Uterus (tissue), 4 donors: ENCODE results near the gene PNMA8A. TPM values are rescaled to one million over a fixed set of nuclear protein-coding genes. Genes with fewer than 3 reads are reported as not detected.

ENCODE experiments used
- DNase-seq, 2 donors: peaks; one replicate each; pipeline ENCODE4 v3.0.0-alpha.2; 2019 to 2020
- H3K27ac ChIP-seq, 2 donors: fragments of 200-600 bp; sonication (generic); 1 replicate in 1 of 2; 2 replicates in 1 of 2; pipeline ENCODE4 v1.5.1; 2016 to 2018
- H3K27me3 ChIP-seq, 2 donors: fragments of 200-600 bp; sonication (generic); one replicate each; pipeline ENCODE4 v1.5.1; 2018 to 2019; ENCODE audit warnings: control low read depth in 1 of 2
- H3K36me3 ChIP-seq, 2 donors: fragments of 200-600 bp; sonication (generic); one replicate each; pipeline ENCODE4 v1.5.1; 2019; ENCODE audit warnings: control low read depth in 1 of 2
- H3K4me1 ChIP-seq, 2 donors: fragments of 200-600 bp; sonication (generic); one replicate each; pipeline ENCODE4 v1.5.1; 2018 to 2019; ENCODE audit warnings: control low read depth in 1 of 2
- H3K4me3 ChIP-seq, 2 donors: fragments of 200-600 bp; sonication (generic); 1 replicate in 1 of 2; 2 replicates in 1 of 2; pipeline ENCODE4 v1.5.1; 2018 to 2019; ENCODE audit warnings: mild to moderate bottlenecking in 1 of 2
- H3K9me3 ChIP-seq, 2 donors: fragments of 200-600 bp; sonication (generic); one replicate each; pipeline ENCODE4 v1.5.1; 2019; ENCODE audit warnings: control low read depth in 1 of 2
- CTCF ChIP-seq, 4 experiments: fragments of 200-600 bp in 2 of 4; fragments of 450-650 bp in 2 of 4; sonication (generic) in 2 of 4; IDR thresholded peaks; one replicate each; pipeline ENCODE4 v1.5.1; 2016 to 2019; ENCODE audit warnings: antibody characterized with exemption in 4 of 4, mild to moderate bottlenecking in 2 of 4, moderate library complexity in 1 of 4
- POLR2A ChIP-seq, 2 donors: fragments of 450-650 bp; IDR thresholded peaks; one replicate each; pipeline ENCODE4 v1.6.1; 2016; ENCODE audit warnings: antibody characterized with exemption in 2 of 2, mild to moderate bottlenecking in 1 of 2, moderate library complexity in 1 of 2
- intact Hi-C: fragments of 100-400 bp; cut with DNase I; formaldehyde crosslinking; loops from one replicate; pipeline ENCODE4 v1.15.1; 2023; ENCODE audit warnings: low total_unique reads
- total RNA-seq, 4 donors: library from RNA; depleted of rRNA in 3 of 4; stranded (reverse); fragments of >200 nt in 3 of 4; gene quantifications; one replicate each; pipeline versions ENCODE4 v1.1.0 to v1.2.4, GENCODE V29; 2014 to 2023
- donor health status: DM: yes; HTN: yes; CAD: no.

The PNMA8A gene
- total RNA-seq, 4 donors from 2014 or later = 8.7 to 69.7 (median 16.1) TPM

- H3K4me3 ChIP-seq = no peak overlapping the region
- no peak for DNase-seq
- no peak overlapping the region for H3K27ac ChIP-seq
- H3K36me3 ChIP-seq = no peaks in the 10 kb centered on the region
- H3K27me3 ChIP-seq = no peaks in the 10 kb centered on the region
- no peaks in the 10 kb centered on the region for H3K4me1 ChIP-seq
- no peak for TF ChIP-seq POLR2A (IDR thresholded peaks at IDR 0.05)
- TF ChIP-seq CTCF (IDR thresholded peaks at IDR 0.05) = no peak
- no peaks in the 10 kb centered on the region for H3K9me3 ChIP-seq
- intact Hi-C loops = no loop called here
Observed at GRCh38 chr19:46429999-46430398, 41.4 kb downstream of the PNMA8A start.

- H3K36me3 ChIP-seq = no peaks in the 10 kb centered on the region
- H3K4me1 ChIP-seq = no peaks in the 10 kb centered on the region
- TF ChIP-seq POLR2A (IDR thresholded peaks at IDR 0.05) = no peak
- no peak for TF ChIP-seq CTCF (IDR thresholded peaks at IDR 0.05)
- no peaks in the 10 kb centered on the region for H3K27me3 ChIP-seq
- no peak within 1 kb of the TSS for H3K4me3 ChIP-seq
- peak; percentile 43 to 66 for DNase-seq
- intact Hi-C loops = no loop called here
- H3K9me3 ChIP-seq = no peaks in the 10 kb centered on the region
- H3K27ac ChIP-seq = no peak within 1 kb of the TSS
Observed at GRCh38 chr19:46428239-46429135, 42.9 kb downstream of the PNMA8A start, which contains the start of gene PNMA8C. Gene PNMA8C (minus strand): TSS chr19:46428936. CDS start chr19:46428359, 577 bp downstream.

DNA sequence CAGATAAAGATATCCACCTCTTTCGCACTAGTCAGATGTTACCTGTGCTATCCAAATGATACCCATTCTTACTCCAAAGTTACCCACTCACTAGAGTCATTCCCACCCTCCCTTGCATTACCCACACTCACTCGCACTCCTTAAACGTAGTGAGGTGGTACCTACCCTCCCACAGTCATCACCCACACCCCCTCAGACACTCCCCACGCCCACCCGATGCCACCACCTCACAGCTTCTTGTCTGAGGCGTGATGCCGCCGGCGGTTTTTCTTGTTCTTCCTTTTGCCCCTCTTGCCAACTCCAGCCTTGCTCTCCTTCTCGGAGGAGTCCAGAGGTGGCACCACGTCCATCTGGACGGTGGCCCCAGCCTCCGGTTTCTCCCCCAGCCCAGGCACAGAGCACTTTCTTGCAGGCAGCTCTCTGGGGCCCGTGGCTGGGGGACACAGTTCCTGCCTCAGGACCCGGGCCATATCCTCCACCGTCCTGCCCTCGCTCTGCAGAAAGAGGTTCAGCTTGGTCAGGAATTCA is 43.8 kb downstream of the PNMA8A start:
- TF ChIP-seq POLR2A (IDR thresholded peaks at IDR 0.05) (no peak), CTCF (IDR thresholded peaks at IDR 0.05) (no peak)
- DNase-seq = no peak
- no peak overlapping the region for H3K4me3 ChIP-seq
- no peaks in the 10 kb centered on the region for H3K9me3 ChIP-seq
- no peaks in the 10 kb centered on the region for H3K27me3 ChIP-seq
- no peak overlapping the region for H3K27ac ChIP-seq
- H3K4me1 ChIP-seq = no peaks in the 10 kb centered on the region
- intact Hi-C loops = no loop called here
- no peaks in the 10 kb centered on the region for H3K36me3 ChIP-seq

DNA sequence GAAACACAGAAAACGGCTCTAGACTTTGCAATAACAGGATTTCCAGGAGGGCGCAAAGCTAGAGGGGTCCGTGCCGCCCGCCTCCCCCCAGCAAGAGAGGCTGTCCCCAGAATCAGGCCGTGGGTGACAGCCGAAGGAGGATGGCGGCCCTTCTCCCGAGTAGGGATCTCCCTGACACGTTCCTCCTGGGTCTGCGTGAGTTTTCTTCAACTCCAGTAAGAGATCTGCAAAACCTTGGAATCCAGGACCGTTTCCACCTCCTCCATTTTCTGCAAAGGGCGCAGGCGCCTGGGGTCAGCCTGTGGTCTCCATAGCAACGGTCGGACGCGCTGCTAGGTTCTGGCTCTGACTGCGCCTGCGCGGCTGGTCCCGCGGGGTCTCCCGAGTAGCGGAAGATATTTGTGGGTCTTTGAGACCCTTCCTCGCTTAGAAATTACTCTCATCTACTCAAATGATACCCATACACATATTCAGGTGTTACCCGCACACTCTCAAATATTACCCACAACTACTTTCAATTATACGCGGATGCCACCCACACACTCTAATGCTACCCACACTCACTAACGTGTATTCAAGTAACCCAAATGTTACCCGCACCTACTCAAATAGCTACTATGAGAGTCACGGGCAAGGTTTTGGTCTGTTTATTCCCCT is 44.7 kb downstream of the PNMA8A start:
- H3K4me1 ChIP-seq = no peaks in the 10 kb centered on the region
- no peak for TF ChIP-seq POLR2A (IDR thresholded peaks at IDR 0.05)
- TF ChIP-seq CTCF (IDR thresholded peaks at IDR 0.05) = no peak
- H3K27ac ChIP-seq = peak overlapping the region; percentile 54 to 56
- no peaks in the 10 kb centered on the region for H3K36me3 ChIP-seq
- H3K9me3 ChIP-seq = no peaks in the 10 kb centered on the region
- peak overlapping the region; percentile 41 to 43 for H3K4me3 ChIP-seq
- peak; percentile 73 to 85 for DNase-seq
- intact Hi-C loops = no loop called here
- H3K27me3 ChIP-seq = no peaks in the 10 kb centered on the region
